ENCODE results near the gene STAMBPL1. TPM values are rescaled to one million over a fixed set of nuclear protein-coding genes. Genes with fewer than 3 reads are reported as not detected.

STAMBPL1 gene
- total and polyA plus RNA-seq, 10 donors: 6.2 to 49.4 (median 25.6) TPM

DNA sequence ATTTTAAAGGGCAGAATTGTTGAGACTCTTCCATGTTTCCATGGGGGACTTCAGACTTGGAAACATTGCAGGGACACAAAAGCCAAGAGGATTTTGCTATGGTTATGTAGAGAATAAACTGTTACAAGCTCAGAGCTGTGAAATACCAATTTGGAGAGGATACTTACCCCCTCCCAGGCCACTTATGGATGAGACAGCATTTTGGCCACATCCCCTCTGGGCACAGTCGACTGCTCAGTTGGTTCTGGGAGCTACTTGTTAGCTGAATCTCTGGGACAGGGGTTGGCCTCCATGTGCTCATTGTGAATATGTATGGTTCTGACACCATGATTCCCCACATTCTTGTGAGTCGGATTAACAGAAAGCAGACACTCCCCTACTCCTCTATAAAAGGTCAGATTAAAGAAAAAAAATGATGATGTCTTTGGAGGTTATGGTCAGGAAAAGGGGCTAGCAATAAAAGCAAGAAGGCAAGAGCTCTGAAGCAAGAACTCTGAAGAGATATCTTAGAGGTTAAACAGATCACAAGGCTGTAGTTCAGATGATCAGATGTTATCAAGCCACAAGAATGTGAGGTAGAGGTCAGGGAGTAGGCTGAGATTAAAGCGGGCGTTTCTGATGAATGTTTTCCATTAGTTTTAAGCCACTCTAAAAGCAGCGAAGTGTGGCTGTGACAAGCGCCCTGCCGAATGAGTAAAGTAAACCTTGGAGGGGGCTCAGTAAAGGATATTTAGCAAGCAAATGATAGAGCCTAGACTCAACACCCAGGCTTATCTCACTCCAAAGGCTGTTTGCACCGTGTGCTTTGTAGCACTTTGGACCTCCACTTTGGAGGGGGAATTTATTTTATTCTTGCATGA, 17.2 kb downstream of the STAMBPL1 start:
- no peak overlapping the region for H3K4me3 ChIP-seq
- H3K4me1 ChIP-seq: peaks cover 3 to 90% (median 33%) of the 10 kb centered on the region in 6 donors
- intact Hi-C loops (cut with DNase I; ENCODE audit: low total_unique reads): no loop called here
- no peak for DNase-seq
- no peaks in the 10 kb centered on the region for H3K27me3 ChIP-seq (replicated peaks in 1 of 7)
- peak overlapping the region in 5 of 8 donors; percentile 18 to 36 (median 29) for H3K27ac ChIP-seq
- H3K36me3 ChIP-seq: peaks cover 0 to 11% (median under 1%) of the 10 kb centered on the region in 6 donors
- TF ChIP-seq POLR2A (IDR thresholded peaks at IDR 0.05): no peak
- no peak for TF ChIP-seq CTCF (IDR thresholded peaks at IDR 0.05 in 8 of 11, conservative IDR thresholded peaks at IDR 0.05 in 3 of 11)
- TF ChIP-seq POLR2AphosphoS5 (IDR thresholded peaks at IDR 0.05): no peak
- no peaks in the 10 kb centered on the region for H3K9me3 ChIP-seq
- 68 to 75% (median 70%) methylated on average over 8 of the region's 8 CpGs for WGBS, 5 donors

- DNase-seq: no peak
- intact Hi-C loops (cut with DNase I; ENCODE audit: low total_unique reads): no loop called here
- WGBS, 5 donors: 69 to 89% (median 79%) methylated on average over 3 of the region's 3 CpGs
- H3K4me3 ChIP-seq: no peak overlapping the region
- H3K4me1 ChIP-seq: peaks cover 3 to 81% (median 26%) of the 10 kb centered on the region in 6 donors
- H3K27me3 ChIP-seq (replicated peaks in 1 of 7): no peaks in the 10 kb centered on the region
- H3K9me3 ChIP-seq: no peaks in the 10 kb centered on the region
- H3K36me3 ChIP-seq: peaks cover 0 to 26% (median 12%) of the 10 kb centered on the region in 6 donors
- H3K27ac ChIP-seq: peak overlapping the region in 3 of 8 donors; percentile 21 to 70 (median 35)
- TF ChIP-seq CTCF (IDR thresholded peaks at IDR 0.05 in 8 of 11, conservative IDR thresholded peaks at IDR 0.05 in 3 of 11) (no peak), POLR2AphosphoS5 (IDR thresholded peaks at IDR 0.05) (no peak)
Observed at GRCh38 chr10:88898727-88899126, 18.7 kb downstream of the STAMBPL1 start.

- Histone ChIP-seq H3K4me3 (no peak overlapping the region), H3K4me1 (peaks cover 3 to 70% (median 22%) of the 10 kb centered on the region in 6 donors), H3K27ac (peak overlapping the region in 1 of 8 donors; percentile 70), H3K9me3 (no peaks in the 10 kb centered on the region), H3K36me3 (peaks cover 0 to 32% (median 14%) of the 10 kb centered on the region in 6 donors), H3K27me3 (replicated peaks in 1 of 7) (no peaks in the 10 kb centered on the region)
- no peak for TF ChIP-seq POLR2AphosphoS5 (IDR thresholded peaks at IDR 0.05)
- TF ChIP-seq POLR2A (IDR thresholded peaks at IDR 0.05): no peak
- TF ChIP-seq CTCF (IDR thresholded peaks at IDR 0.05 in 8 of 11, conservative IDR thresholded peaks at IDR 0.05 in 3 of 11): no peak
- WGBS, 5 donors: 93 to 97% (median 95%) methylated on average over 2 of the region's 2 CpGs
- DNase-seq: no peak
- intact Hi-C loops (cut with DNase I; ENCODE audit: low total_unique reads): no loop called here
Observed at GRCh38 chr10:88899886-88900285, 19.8 kb downstream of the STAMBPL1 start.
